ENCODE results near the gene CA12.
"Not testable (repeated sequence)": the region's sequence is repeated elsewhere in the genome, so short reads cannot be mapped to it uniquely, and the experiment has no call there.

Gene CA12

DNA sequence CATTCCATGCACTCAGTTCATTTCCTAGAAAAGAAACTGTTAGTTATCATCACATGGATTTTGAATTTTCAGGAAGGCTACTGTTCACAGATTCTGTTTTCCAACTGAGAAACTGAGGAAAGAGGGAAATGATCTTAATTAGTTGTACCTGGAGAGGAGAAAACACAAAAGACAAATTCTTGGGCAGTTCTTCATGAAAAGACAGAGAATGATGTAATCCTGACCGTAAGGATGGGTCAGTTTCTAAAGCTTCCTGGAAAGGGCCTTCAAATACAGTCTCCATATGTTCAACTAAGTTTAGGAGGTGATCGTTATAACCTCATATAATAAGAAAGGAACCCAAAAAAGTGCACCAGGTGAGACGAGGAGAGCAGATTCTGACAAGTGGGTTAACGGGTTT, 44.6 kb downstream of the CA12 start:
- DNase-seq (ENCODE audit: low read depth in 3 of 3), result no peak

GRCh38 chr15:63335543-63336240, 46.0 kb downstream of the CA12 start:
- no peak for DNase-seq (ENCODE audit: low read depth in 3 of 3)

DNA sequence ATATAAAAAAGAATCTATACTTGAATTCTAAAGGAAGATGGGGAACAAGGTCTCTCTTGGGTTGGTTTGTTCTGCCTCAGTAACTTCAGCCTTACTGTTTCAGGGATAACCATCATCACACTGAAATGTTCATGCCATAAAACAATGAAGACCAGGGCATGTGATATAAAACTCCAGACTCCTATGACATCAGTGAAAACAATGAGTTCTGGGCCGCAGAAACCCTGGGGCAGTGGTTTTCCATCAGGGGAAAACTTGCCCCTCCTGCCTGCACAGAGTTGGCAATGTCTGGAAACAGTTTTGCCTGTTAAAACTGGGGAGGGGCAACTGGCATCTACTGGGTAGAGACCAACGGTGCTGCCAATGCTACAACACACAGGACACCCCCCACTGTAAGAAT, 46.8 kb downstream of the CA12 start:
- DNase-seq (ENCODE audit: low read depth in 3 of 3), result no peak

GRCh38 chr15:63332367-63333124, 49.1 kb downstream of the CA12 start:
- DNase-seq (ENCODE audit: low read depth in 3 of 3), result no peak

DNA sequence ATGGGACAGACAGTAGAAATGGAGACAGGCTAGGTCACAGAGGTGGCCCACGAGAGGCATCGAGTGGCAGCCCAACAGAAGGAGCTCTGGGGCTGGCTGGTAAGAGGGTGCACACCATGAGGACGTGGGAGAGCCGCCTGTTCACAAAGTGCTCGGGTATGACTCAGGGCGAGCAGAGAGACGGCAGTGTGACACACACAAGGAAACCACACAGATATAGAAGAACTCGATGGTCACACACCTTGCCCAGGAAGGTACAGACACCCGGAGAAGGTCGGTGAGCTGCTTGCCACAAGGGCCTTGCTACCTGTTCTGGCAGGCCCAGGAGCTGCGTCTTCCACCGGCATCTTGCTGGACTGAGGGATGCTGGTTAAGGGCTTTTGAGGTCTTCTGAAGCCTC, 50.2 kb downstream of the CA12 start:
- DNase-seq (ENCODE audit: low read depth in 3 of 3), result peak in 1 of 3 donors; percentile 8

DNA sequence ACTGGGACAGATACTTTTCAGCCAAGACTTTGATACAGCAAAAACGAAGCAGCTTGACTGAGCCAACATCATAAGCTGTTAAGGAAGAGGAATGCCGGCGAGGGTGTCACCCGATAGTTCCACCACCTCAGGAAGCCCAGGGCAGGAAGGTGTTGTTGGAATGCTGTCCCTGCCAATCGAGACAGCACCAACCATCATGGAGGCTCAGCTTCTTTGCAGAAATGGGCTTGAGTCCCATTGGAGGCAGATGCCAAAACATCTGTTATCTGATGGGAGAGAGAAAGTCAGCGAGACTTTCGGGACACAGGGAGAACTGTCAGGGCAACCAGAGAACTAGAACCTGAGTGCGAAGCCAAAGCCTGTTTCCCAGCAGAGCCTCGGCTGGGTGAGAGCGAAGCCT, 50.7 kb downstream of the CA12 start:
- no peak for DNase-seq (ENCODE audit: low read depth in 3 of 3)

DNA sequence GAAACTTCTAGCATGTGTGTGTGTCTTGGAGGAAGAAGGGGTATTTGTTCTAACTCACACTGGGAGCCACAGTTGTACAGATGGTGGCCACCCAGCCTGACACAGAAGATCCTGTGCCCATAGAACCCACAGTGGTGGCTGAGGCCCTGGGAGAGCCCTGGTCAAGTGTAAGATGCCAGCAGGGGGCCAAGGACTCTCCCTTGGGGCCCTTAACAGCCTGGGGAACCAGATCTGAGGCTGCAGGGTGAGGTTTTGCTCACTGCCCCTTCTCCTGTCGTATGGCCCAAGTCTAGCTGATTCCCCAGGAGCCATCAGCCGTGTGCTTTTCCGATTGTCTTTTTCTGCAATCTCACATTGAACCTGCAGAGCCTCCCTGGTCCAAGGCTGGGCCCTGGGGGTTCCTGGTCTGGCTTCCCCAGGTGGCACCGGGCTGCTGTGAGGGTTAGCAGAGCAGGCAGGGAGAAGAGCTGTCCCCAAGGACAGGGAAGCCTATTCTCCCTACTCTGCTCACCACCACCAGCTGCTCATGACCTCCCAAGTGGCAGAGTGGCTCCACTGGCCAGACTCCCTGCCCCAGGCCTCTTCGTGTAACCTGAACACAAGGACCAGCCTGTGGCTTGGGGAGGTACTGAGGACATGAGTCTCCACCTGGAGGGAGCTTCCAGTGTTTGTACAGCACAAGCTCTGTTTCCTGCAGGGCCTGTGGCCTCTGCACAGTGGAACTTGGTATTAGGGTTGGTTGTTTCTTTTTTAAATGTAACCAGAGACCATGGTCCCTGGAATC, 51.9 kb downstream of the CA12 start:
- DNase-seq (ENCODE audit: low read depth in 3 of 3), result no peak

- DNase-seq (ENCODE audit: low read depth in 3 of 3), result no peak
Measured at GRCh38 chr15:63327648-63328421, 53.8 kb downstream of the CA12 start.

DNA sequence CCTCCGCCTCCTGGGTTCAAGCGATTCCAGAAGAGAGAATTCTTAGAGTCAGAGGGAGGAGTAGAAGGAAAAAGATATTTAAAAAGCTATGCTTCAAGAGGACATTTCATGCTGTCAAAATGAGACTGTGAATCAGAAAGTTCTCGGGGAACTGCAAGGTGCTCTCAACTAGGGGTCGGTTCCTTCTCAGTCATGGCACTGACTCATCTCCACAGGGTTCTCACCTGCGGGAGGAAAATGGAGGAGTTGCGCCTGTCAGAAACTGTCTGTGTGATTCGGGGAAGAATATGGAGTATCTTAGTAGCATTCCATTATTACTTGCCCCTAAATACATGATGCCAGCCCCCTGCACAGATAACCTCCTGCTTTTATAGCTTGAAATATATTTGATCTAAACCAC, 56.9 kb downstream of the CA12 start:
- no peak for DNase-seq (ENCODE audit: low read depth in 3 of 3)

GRCh38 chr15:63323798-63324563, 57.7 kb downstream of the CA12 start:
- DNase-seq (ENCODE audit: low read depth in 3 of 3), result no peak

DNA sequence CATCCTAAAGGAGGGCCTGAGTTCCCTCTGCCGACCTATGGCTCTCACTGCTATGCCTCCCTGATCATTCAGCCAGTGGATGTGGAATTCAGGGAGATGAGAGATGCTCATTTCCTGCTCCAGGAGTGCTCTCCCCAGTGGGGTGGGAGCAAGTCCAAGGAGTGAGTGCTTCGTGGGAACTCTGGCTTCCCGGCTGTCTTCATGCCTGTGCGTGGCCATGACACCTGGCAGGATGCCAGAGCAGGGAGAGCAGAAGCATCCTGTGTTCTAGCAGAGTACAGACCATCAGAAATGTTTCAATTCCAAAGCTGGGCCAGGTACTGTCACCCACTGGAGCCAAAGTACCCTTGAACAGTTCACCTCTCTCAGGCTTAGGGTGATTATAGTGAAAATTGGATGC, 59.1 kb downstream of the CA12 start:
- no peak for DNase-seq (ENCODE audit: low read depth in 3 of 3)

DNA sequence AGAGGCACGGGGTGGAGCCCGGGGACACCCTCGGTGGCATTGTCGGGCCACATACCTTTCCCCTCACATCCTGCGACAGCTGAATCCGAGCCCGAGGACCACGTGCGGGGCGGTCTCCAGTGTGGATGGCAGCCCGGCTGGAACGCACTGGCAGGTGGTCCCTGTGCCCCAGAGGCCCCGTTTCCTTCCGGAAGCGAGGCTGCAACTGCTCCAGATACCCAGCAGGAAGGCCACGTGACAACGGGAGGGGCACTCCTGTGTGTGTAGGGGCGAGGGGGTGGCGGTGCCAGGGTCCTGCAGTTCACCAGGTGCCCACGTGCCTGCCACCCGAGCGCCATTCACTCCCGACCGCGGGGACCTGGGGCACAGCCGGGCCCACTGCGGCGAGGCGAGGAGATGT, 60.2 kb downstream of the CA12 start:
- no peak for DNase-seq (ENCODE audit: low read depth in 3 of 3)

DNA sequence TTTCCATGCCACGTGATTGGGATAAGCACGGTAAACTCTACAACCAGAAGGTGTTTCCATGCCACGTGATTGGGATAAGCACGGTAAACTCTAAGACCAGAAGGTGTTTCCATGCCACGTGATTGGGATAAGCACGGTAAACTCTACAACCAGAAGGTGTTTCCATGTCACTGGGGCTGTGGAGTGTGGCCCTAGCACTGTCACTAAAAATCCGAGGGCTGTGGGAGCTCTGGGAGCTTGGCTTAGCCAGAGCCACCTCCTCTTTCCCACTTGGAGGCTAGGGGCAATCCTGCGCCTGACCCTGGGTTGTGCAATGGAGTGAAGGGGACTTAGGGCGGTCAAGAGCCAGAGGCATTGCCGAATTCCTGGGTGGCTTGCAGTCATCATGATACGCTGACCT, 60.7 kb downstream of the CA12 start:
- not testable (repeated sequence) for DNase-seq (ENCODE audit: low read depth in 3 of 3)

- DNase-seq (ENCODE audit: low read depth in 3 of 3), result not testable (repeated sequence)
Measured at GRCh38 chr15:63320446-63320845, 61.2 kb downstream of the CA12 start.

GRCh38 chr15:63319065-63319464, 62.6 kb downstream of the CA12 start:
- no peak for DNase-seq (ENCODE audit: low read depth in 3 of 3)

DNA sequence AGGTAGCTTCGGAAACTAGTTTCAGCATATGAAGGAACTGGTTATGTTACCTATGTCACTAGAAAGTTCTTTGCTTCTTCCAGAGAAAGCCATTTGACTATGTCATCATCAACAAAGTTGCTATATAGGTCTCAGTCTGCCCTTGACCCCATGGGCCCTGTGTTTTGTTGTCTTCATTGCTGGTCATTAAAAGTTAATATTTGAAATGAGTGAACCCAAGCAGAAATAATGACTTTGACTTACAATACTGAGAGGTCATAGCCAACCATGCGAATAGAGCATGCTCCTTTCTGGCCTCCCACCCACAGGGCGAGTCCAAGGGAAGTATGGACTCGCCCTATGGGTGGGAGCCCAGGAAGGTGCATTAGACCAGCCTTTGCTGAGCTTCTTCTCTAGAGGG, 63.3 kb downstream of the CA12 start:
- DNase-seq (ENCODE audit: low read depth in 3 of 3), result no peak

DNA sequence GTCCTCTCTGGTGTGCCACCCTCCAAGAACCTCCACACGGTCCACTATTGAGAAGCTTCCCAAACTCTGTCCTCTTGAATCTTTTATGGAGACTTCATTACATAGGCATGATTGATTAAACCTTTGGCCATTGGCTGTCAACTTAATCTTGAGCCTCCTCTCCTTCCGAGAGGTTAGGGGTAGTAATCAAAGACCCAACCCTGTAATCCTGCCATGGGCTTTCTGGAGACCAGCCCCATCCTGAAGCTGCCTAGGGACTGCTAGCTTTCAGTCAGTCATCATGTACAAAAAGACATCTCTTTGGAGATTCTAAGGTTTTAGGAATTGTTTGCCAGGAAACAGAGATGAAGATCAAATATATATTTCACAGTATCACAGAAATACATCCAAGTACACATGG, 67.2 kb downstream of the CA12 start:
- DNase-seq (ENCODE audit: low read depth in 3 of 3), result no peak

DNA sequence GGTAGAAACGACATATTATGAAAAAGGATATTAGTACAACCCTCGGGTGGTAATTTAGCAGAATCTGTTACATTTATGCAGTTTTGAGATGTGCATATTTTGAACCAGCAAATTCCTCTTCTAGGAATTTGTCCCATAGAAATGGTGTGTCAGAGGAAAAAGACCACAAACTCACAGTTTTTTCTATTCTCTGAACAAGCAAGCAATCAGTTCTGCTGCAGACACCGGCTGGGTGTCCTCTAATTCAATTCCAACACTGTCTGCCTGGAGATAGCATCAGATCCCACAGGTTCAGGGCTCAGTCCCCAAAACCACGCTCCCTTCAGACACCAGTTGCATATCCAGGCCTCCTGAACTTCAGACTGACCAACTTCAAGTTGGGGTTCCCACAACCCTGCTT, 67.8 kb downstream of the CA12 start:
- DNase-seq (ENCODE audit: low read depth in 3 of 3), result no peak

GRCh38 chr15:63312286-63312685, 69.4 kb downstream of the CA12 start:
- DNase-seq (ENCODE audit: low read depth in 3 of 3), result no peak

- DNase-seq (ENCODE audit: low read depth in 3 of 3), result no peak
Measured at GRCh38 chr15:63310646-63311045, 71.0 kb downstream of the CA12 start.

DNA sequence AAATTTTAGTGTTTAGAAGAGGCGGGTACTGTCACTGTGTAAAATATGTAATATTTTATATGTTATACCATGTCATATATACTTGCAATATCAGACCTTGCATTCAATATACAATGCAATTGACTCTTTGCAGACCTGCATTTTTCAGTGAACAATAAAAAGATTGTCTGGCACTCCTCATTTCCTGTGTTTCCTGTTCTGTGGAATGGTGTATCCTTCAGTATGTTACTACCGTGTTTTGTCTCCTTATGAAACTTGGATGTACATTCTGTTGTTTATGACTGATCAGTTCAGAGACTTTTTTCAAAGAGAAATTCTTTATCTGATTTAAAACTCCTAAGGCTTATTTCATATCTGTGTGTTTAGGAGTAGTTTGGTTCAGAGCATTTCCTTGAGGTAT, 72.7 kb downstream of the CA12 start:
- no peak for DNase-seq (ENCODE audit: low read depth in 3 of 3)
